Neutrophil (primary cell): Measurements from ENCODE around the gene TASP1.

ENCODE experiments used
- H3K27ac ChIP-seq: fragments of 200-600 bp; sonication (generic); 2 replicates; pipeline ENCODE4 v1.5.1; 2016; ENCODE audit warnings: mild to moderate bottlenecking, moderate library complexity
- H3K27me3 ChIP-seq: fragments of 200-600 bp; sonication (generic); 2 replicates; pipeline ENCODE4 v1.6.0; 2016; ENCODE audit warnings: mild to moderate bottlenecking
- H3K36me3 ChIP-seq: fragments of 200-600 bp; sonication (generic); 2 replicates; pipeline ENCODE4 v1.5.1; 2017
- H3K4me1 ChIP-seq, 2 experiments: fragments of 200-600 bp in 1 of 2; sonication (generic) in 1 of 2; 1 replicate in 1 of 2; 2 replicates in 1 of 2; pipeline versions ENCODE4 v1.5.1 to v1.6.1; 2013 to 2016; ENCODE audit warnings: low read depth in 1 of 2, low read length in 1 of 2, mild to moderate bottlenecking in 1 of 2, moderate library complexity in 1 of 2; ENCODE audit not compliant: control insufficient read depth in 1 of 2, insufficient read depth in 1 of 2
- H3K4me3 ChIP-seq, 2 experiments: fragments of 200-600 bp in 1 of 2; sonication (generic) in 1 of 2; 1 replicate in 1 of 2; 2 replicates in 1 of 2; pipeline ENCODE4 v1.5.1; 2013 to 2016; ENCODE audit warnings: low read depth in 1 of 2, low read length in 1 of 2, mild to moderate bottlenecking in 1 of 2, moderate library complexity in 1 of 2
- H3K9me3 ChIP-seq: fragments of 200-600 bp; sonication (generic); 2 replicates; pipeline ENCODE4 v1.5.1; 2016
- TF ChIP-seq, protein P1 (sequence below): fragments of 200-600 bp; sonication (generic); IDR thresholded peaks from 2 replicates; pipeline ENCODE4 v1.5.1; 2016; ENCODE audit warnings: antibody characterized with exemption

The TASP1 gene

DNA sequence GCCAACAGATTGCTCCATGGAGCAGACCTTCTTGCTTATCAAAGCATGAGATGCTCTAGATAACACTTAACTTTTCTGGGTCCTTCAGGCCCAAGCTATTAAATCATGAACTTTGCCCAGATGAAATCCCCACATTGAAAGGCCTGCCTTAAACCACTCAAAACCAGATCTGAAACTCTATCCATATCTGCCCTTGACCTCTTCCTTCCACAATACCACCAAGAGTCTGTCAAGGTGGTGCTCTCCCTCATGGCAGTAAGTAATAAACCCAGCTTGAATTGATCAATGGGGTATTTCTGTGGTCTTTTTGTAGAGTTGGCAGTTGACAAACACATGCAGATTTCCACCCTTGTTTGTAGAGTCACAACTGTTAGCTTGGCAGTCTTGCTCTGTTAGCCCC lies 282.1 kb downstream of the TASP1 start:
- TF ChIP-seq, protein P1, sequence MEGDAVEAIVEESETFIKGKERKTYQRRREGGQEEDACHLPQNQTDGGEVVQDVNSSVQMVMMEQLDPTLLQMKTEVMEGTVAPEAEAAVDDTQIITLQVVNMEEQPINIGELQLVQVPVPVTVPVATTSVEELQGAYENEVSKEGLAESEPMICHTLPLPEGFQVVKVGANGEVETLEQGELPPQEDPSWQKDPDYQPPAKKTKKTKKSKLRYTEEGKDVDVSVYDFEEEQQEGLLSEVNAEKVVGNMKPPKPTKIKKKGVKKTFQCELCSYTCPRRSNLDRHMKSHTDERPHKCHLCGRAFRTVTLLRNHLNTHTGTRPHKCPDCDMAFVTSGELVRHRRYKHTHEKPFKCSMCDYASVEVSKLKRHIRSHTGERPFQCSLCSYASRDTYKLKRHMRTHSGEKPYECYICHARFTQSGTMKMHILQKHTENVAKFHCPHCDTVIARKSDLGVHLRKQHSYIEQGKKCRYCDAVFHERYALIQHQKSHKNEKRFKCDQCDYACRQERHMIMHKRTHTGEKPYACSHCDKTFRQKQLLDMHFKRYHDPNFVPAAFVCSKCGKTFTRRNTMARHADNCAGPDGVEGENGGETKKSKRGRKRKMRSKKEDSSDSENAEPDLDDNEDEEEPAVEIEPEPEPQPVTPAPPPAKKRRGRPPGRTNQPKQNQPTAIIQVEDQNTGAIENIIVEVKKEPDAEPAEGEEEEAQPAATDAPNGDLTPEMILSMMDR, result no peak
- H3K9me3 ChIP-seq, result no peaks in the 10 kb centered on the region
- H3K4me3 ChIP-seq, result no peak overlapping the region

DNA sequence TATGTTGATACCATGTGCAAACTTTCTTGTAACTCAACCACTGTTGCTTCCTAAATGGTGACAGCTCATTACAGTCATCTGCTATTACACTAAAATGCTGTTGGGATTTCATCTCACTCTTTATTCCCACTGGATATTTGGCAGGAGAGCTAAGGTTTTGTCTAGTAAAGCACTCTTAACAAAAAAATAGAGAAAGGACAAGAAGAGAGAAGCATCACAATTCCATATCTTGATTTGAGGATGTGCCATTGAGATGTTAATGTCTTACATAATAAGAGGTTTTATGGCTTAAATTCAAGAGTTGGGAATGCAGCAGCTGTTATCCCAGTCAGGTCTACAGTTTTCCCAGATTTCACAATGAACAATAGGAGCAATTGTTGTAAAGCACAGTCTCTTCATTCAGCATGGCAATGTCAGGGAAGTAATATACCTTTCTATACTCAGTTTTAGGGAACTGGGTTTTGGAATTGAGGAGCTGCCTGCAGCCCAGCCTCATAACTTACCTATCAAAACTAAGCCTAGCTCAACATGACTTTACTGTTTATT lies 282.7 kb downstream of the TASP1 start:
- Histone ChIP-seq H3K27ac (no peak overlapping the region), H3K36me3 (no peaks in the 10 kb centered on the region), H3K27me3 (no peaks in the 10 kb centered on the region), H3K4me1 (no peaks in the 10 kb centered on the region), H3K9me3 (no peaks in the 10 kb centered on the region), H3K4me3 (no peak overlapping the region)
- TF ChIP-seq, protein P1, result no peak

More for the DNA sequence above, 282.1 kb downstream of the TASP1 start:
- no peaks in the 10 kb centered on the region for H3K4me1 ChIP-seq
- no peaks in the 10 kb centered on the region for H3K36me3 ChIP-seq
- no peak overlapping the region for H3K27ac ChIP-seq
- H3K27me3 ChIP-seq, result no peaks in the 10 kb centered on the region

DNA sequence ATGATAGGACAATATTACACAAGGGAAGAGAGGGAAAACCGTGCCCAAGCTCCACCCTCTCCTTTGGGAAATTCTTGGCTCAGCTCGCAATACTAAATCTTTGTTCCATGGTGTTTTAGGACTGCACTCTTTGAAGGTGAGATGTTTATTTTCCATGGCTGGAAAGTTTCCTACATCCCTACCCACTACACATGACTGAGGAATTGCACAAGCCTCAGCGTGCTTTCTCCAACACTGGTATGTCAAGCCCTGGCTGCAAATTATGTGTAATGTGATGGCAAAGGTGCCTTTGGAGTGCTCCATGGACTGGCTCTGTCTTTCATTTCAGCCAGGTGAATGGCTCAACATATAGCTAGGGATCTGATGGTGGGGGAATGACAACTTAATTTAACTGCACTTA lies 283.3 kb downstream of the TASP1 start:
- TF ChIP-seq, protein P1, result no peak
- H3K9me3 ChIP-seq, result no peaks in the 10 kb centered on the region
- H3K36me3 ChIP-seq, result no peaks in the 10 kb centered on the region
- no peak overlapping the region for H3K27ac ChIP-seq
- H3K4me3 ChIP-seq, result no peak overlapping the region
- no peaks in the 10 kb centered on the region for H3K27me3 ChIP-seq
- no peaks in the 10 kb centered on the region for H3K4me1 ChIP-seq

DNA sequence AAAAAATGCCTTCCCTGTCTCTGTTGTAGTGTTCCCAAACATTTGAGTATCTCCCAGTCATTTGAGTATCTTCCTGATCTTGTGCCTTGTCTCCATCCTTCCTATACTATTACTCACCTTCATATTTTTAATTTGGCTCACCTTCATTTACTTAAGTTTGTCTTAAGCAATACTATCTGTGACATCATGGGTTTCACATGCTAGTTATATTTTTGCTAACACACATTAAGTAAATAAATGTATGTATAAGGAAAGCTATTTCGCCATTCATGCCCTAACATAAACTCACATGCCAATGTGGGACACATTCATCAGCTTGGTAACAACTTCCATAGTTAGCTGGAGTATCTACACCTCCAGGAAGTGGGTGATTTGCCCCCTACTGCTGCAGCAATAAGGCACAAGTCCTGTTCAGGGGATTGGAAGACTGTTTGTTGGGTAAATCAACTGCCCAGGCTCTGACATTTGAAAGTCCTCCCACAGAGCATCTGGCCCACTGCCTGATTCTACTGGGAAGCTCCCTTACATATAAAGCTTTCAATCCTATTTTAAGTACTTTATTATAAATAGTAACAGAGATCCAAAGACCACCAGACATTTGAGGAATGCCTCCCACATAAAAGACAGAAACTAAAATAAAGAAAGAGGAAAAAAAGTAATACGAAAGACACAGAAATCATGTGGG lies 285.3 kb downstream of the TASP1 start:
- Histone ChIP-seq H3K4me3 (no peak overlapping the region), H3K27me3 (no peaks in the 10 kb centered on the region), H3K36me3 (no peaks in the 10 kb centered on the region), H3K9me3 (no peaks in the 10 kb centered on the region), H3K27ac (no peak overlapping the region), H3K4me1 (no peaks in the 10 kb centered on the region)
- TF ChIP-seq, protein P1, result no peak

DNA sequence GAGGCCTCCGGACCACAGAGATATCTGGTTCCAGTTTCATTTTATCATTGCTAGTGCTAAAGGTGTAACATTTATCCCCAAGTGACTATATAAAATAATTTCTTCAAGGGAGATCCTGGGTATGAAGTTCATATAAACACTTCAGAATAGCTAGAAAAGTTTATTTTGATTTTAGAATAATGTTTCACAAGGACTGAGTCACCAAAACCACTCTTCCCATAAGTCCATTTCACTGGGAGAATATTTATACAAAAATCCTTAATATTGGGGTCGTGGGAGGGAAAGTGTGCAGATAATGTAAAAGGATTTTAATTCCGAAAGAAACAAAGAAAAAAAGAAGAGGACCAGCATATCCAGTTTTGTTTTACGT lies 289.5 kb downstream of the TASP1 start:
- H3K4me1 ChIP-seq, result no peaks in the 10 kb centered on the region
- no peak overlapping the region for H3K27ac ChIP-seq
- H3K4me3 ChIP-seq, result no peak overlapping the region
- TF ChIP-seq, protein P1, result no peak
- H3K27me3 ChIP-seq, result no peaks in the 10 kb centered on the region
- H3K36me3 ChIP-seq, result no peaks in the 10 kb centered on the region
- H3K9me3 ChIP-seq, result no peaks in the 10 kb centered on the region
